Measurements from ENCODE around the gene CCDC91. TPM values are rescaled to one million over a fixed set of nuclear protein-coding genes. Genes with fewer than 3 reads are reported as not detected.

Gene CCDC91
- total and polyA plus RNA-seq, 2 donors (not counting 1 experiment from before 2014, with no cell fraction given): 23.9 to 47.6 TPM

- Histone ChIP-seq H3K9me3 (ENCODE audit: control insufficient read depth, insufficient read depth, low read depth, low read length) (no peaks in the 10 kb centered on the region), H3K9ac (ENCODE audit: insufficient read depth, low read length) (no peak overlapping the region), H4K20me1 (ENCODE audit: control insufficient read depth, extremely low read depth, insufficient read depth, low read length) (no peaks in the 10 kb centered on the region), H3K27me3 (ENCODE audit: control insufficient read depth, insufficient read depth, low read length) (no peaks in the 10 kb centered on the region), H3K4me1 (ENCODE audit: control insufficient read depth, extremely low read depth, insufficient read depth, low read length) (no peaks in the 10 kb centered on the region), H3K4me2 (ENCODE audit: extremely low read depth, insufficient read depth, low read length) (peak overlapping the region; percentile 54), H3K4me3 (replicated peaks in 1 of 4; ENCODE audit: control extremely low read depth in 1 of 4, insufficient read depth in 1 of 4, low read depth in 3 of 4, low read length in 4 of 4) (no peak overlapping the region), H3K79me2 (ENCODE audit: control insufficient read depth, insufficient read depth, low read length) (no peaks in the 10 kb centered on the region), H2AFZ (ENCODE audit: low read length) (peak overlapping the region; percentile 24), H3K27ac (ENCODE audit: insufficient read depth, low read length) (no peak overlapping the region), H3K36me3 (ENCODE audit: control insufficient read depth, insufficient read depth, low read length) (no peaks in the 10 kb centered on the region)
- peak; percentile 44 to 65 for DNase-seq (ENCODE audit: low read depth in 2 of 2)
- TF ChIP-seq EZH2 (IDR thresholded peaks at IDR 0.05; ENCODE audit: low read length, missing control alignments): no peak
- TF ChIP-seq, protein P1, sequence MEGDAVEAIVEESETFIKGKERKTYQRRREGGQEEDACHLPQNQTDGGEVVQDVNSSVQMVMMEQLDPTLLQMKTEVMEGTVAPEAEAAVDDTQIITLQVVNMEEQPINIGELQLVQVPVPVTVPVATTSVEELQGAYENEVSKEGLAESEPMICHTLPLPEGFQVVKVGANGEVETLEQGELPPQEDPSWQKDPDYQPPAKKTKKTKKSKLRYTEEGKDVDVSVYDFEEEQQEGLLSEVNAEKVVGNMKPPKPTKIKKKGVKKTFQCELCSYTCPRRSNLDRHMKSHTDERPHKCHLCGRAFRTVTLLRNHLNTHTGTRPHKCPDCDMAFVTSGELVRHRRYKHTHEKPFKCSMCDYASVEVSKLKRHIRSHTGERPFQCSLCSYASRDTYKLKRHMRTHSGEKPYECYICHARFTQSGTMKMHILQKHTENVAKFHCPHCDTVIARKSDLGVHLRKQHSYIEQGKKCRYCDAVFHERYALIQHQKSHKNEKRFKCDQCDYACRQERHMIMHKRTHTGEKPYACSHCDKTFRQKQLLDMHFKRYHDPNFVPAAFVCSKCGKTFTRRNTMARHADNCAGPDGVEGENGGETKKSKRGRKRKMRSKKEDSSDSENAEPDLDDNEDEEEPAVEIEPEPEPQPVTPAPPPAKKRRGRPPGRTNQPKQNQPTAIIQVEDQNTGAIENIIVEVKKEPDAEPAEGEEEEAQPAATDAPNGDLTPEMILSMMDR (conservative IDR thresholded peaks at IDR 0.05 in 1 of 2, IDR thresholded peaks at IDR 0.05 in 1 of 2; ENCODE audit: low read depth in 1 of 2, low read length in 2 of 2): no peak
Measured at GRCh38 chr12:28313631-28314030, 123.4 kb downstream of the CCDC91 start.

DNA sequence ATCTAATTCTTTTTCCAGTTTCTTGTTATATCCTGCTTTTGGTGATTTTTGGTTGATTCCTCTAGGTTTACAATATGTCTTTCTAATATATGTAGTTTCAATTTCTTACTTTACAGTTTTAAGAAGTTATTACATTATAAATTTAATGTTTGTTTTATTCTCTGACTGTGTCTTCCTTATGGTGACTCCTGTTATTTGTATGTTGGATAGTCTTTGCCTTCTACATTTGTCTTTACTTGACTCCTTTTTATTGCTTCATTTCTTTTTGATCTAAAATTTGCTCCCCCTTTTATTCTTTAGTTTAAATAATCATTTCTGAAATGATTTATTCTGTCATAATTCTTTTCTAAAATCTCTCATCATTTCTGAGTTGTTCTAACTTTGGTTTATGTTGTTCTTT, 125.8 kb downstream of the CCDC91 start:
- no peak overlapping the region for H3K9ac ChIP-seq (ENCODE audit: insufficient read depth, low read length)
- no peaks in the 10 kb centered on the region for H3K27me3 ChIP-seq (ENCODE audit: control insufficient read depth, insufficient read depth, low read length)
- H4K20me1 ChIP-seq (ENCODE audit: control insufficient read depth, extremely low read depth, insufficient read depth, low read length): no peaks in the 10 kb centered on the region
- H3K4me1 ChIP-seq (ENCODE audit: control insufficient read depth, extremely low read depth, insufficient read depth, low read length): no peaks in the 10 kb centered on the region
- TF ChIP-seq, protein P1 (conservative IDR thresholded peaks at IDR 0.05 in 1 of 2, IDR thresholded peaks at IDR 0.05 in 1 of 2; ENCODE audit: low read depth in 1 of 2, low read length in 2 of 2): no peak
- TF ChIP-seq EZH2 (IDR thresholded peaks at IDR 0.05; ENCODE audit: low read length, missing control alignments): no peak
- H3K4me3 ChIP-seq (replicated peaks in 1 of 4; ENCODE audit: control extremely low read depth in 1 of 4, insufficient read depth in 1 of 4, low read depth in 3 of 4, low read length in 4 of 4): no peak overlapping the region
- H3K36me3 ChIP-seq (ENCODE audit: control insufficient read depth, insufficient read depth, low read length): no peaks in the 10 kb centered on the region
- no peaks in the 10 kb centered on the region for H3K79me2 ChIP-seq (ENCODE audit: control insufficient read depth, insufficient read depth, low read length)
- H3K4me2 ChIP-seq (ENCODE audit: extremely low read depth, insufficient read depth, low read length): no peak overlapping the region
- no peak overlapping the region for H2AFZ ChIP-seq (ENCODE audit: low read length)
- H3K9me3 ChIP-seq (ENCODE audit: control insufficient read depth, insufficient read depth, low read depth, low read length): no peaks in the 10 kb centered on the region
- H3K27ac ChIP-seq (ENCODE audit: insufficient read depth, low read length): no peak overlapping the region
- DNase-seq (ENCODE audit: low read depth in 2 of 2): peak in 1 of 2 donors; percentile 17

DNA sequence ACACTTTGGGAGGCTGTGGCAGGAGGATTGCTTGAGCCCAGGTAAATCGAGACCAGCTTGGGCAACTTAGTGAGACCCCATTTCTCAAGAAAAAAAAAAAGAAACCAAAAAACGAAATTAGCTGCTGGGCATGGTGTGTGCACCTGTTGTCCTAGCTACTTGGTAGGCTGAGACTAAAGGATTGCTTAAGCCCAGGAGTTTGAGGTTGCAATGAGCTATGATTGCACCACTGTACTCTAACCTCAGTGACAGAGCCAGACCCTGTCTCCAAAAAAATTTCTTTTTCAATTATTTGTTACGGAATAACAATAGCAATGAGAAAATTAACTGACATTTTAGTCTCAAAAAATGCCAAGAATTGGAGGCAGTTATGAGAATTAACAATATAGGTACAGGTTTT, 128.0 kb downstream of the CCDC91 start:
- Histone ChIP-seq H3K27ac (ENCODE audit: insufficient read depth, low read length) (no peak overlapping the region), H3K4me1 (ENCODE audit: control insufficient read depth, extremely low read depth, insufficient read depth, low read length) (no peaks in the 10 kb centered on the region), H2AFZ (ENCODE audit: low read length) (no peak overlapping the region), H4K20me1 (ENCODE audit: control insufficient read depth, extremely low read depth, insufficient read depth, low read length) (no peaks in the 10 kb centered on the region), H3K36me3 (ENCODE audit: control insufficient read depth, insufficient read depth, low read length) (no peaks in the 10 kb centered on the region), H3K9me3 (ENCODE audit: control insufficient read depth, insufficient read depth, low read depth, low read length) (no peaks in the 10 kb centered on the region), H3K27me3 (ENCODE audit: control insufficient read depth, insufficient read depth, low read length) (no peaks in the 10 kb centered on the region), H3K79me2 (ENCODE audit: control insufficient read depth, insufficient read depth, low read length) (no peaks in the 10 kb centered on the region), H3K4me3 (replicated peaks in 1 of 4; ENCODE audit: control extremely low read depth in 1 of 4, insufficient read depth in 1 of 4, low read depth in 3 of 4, low read length in 4 of 4) (no peak overlapping the region), H3K9ac (ENCODE audit: insufficient read depth, low read length) (no peak overlapping the region), H3K4me2 (ENCODE audit: extremely low read depth, insufficient read depth, low read length) (no peak overlapping the region)
- DNase-seq (ENCODE audit: low read depth in 2 of 2): no peak
- no peak for TF ChIP-seq EZH2 (IDR thresholded peaks at IDR 0.05; ENCODE audit: low read length, missing control alignments)
- TF ChIP-seq, protein P1 (conservative IDR thresholded peaks at IDR 0.05 in 1 of 2, IDR thresholded peaks at IDR 0.05 in 1 of 2; ENCODE audit: low read depth in 1 of 2, low read length in 2 of 2): no peak

All from fibroblast of lung (primary cell).